Suprapubic skin (tissue), 4 donors: ENCODE measurements around the gene SPATA19. TPM values are rescaled to one million over a fixed set of nuclear protein-coding genes. Genes with fewer than 3 reads are reported as not detected.

Experiments used
- DNase-seq, 2 donors: peaks; one replicate each; pipeline ENCODE4 v3.0.0-alpha.2; 2019; ENCODE audit warnings: low spot score in 2 of 2
- H3K27ac ChIP-seq: fragments of 200-600 bp; sonication (generic); one replicate; pipeline ENCODE4 v1.5.1; 2019
- H3K27me3 ChIP-seq: fragments of 200-600 bp; sonication (generic); one replicate; pipeline ENCODE4 v1.5.1; 2019
- H3K36me3 ChIP-seq: fragments of 200-600 bp; sonication (generic); one replicate; pipeline ENCODE4 v1.5.1; 2019
- H3K4me1 ChIP-seq: fragments of 200-600 bp; sonication (generic); one replicate; pipeline ENCODE4 v1.5.1; 2019
- H3K4me3 ChIP-seq: fragments of 200-600 bp; sonication (generic); one replicate; pipeline ENCODE4 v1.5.1; 2019; ENCODE audit warnings: mild to moderate bottlenecking
- H3K9me3 ChIP-seq: fragments of 200-600 bp; sonication (generic); one replicate; pipeline ENCODE4 v1.5.1; 2019
- EP300 ChIP-seq: sonication (generic); formaldehyde crosslinking; IDR thresholded peaks from one replicate; pipeline ENCODE4 v1.6.1; 2017; ENCODE audit warnings: antibody characterized with exemption
- POLR2A ChIP-seq, 2 donors: fragments of 450-650 bp; IDR thresholded peaks; one replicate each; pipeline ENCODE4 v1.6.1; 2017; ENCODE audit warnings: antibody characterized with exemption in 2 of 2, mild to moderate bottlenecking in 2 of 2, moderate library complexity in 2 of 2
- POLR2AphosphoS5 ChIP-seq, 3 donors: sonication (generic); formaldehyde crosslinking; IDR thresholded peaks; one replicate each; pipeline ENCODE4 v1.6.1; 2017; ENCODE audit warnings: antibody characterized with exemption in 3 of 3
- WGBS: methylation state at CpG from one replicate; pipeline ENCODE4 v1.1.5; 2018; 5-methylcytosine and 5-hydroxymethylcytosine counted together
- total RNA-seq, 4 donors: library from RNA; depleted of rRNA; stranded (reverse); fragments of >200 nt; gene quantifications; one replicate each; pipeline ENCODE4 v1.1.0, GENCODE V29; 2016
- TF ChIP-seq, protein P1 (sequence below), 2 donors: fragments of 200-600 bp in 1 of 2; fragments of 450-650 bp in 1 of 2; sonication (generic) in 1 of 2; IDR thresholded peaks; one replicate each; pipeline ENCODE4 v1.5.1; 2016 to 2019; ENCODE audit warnings: antibody characterized with exemption in 2 of 2, mild to moderate bottlenecking in 1 of 2, moderate library complexity in 1 of 2

Gene SPATA19
- total RNA-seq, 4 donors from 2014 or later = not detected

DNA sequence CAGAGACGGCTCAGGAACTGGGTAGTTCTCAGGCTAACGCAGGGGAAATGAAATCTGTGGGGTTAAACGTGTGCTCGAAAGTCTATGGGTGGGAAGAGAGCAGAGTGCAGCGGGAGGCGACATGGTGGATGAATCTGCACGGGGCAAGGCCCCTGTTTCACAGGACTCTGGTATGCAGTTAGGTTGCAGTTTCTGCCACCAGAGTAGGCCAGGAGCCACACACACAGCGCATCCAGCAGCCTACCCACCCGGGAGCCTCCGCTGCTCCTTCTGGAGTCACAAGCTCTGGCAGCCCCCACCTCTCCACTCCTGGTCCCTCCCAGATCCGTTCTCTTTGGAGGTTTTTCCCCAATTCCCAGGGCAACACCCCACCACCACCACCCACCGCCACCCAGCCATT lies 27.0 kb downstream of the SPATA19 start:
- TF ChIP-seq POLR2AphosphoS5 (IDR thresholded peaks at IDR 0.05) (no peak), POLR2A (IDR thresholded peaks at IDR 0.05) (no peak), EP300 (no peak)
- TF ChIP-seq, protein P1, sequence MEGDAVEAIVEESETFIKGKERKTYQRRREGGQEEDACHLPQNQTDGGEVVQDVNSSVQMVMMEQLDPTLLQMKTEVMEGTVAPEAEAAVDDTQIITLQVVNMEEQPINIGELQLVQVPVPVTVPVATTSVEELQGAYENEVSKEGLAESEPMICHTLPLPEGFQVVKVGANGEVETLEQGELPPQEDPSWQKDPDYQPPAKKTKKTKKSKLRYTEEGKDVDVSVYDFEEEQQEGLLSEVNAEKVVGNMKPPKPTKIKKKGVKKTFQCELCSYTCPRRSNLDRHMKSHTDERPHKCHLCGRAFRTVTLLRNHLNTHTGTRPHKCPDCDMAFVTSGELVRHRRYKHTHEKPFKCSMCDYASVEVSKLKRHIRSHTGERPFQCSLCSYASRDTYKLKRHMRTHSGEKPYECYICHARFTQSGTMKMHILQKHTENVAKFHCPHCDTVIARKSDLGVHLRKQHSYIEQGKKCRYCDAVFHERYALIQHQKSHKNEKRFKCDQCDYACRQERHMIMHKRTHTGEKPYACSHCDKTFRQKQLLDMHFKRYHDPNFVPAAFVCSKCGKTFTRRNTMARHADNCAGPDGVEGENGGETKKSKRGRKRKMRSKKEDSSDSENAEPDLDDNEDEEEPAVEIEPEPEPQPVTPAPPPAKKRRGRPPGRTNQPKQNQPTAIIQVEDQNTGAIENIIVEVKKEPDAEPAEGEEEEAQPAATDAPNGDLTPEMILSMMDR (IDR thresholded peaks at IDR 0.05) = no peak
- no peaks in the 10 kb centered on the region for H3K36me3 ChIP-seq
- no peak for DNase-seq
- H3K4me3 ChIP-seq = no peak overlapping the region
- WGBS = 84% methylated on average over 12 of the region's 12 CpGs
- H3K4me1 ChIP-seq = no peaks in the 10 kb centered on the region
- no peaks in the 10 kb centered on the region for H3K9me3 ChIP-seq
- peaks cover 11% of the 10 kb centered on the region for H3K27me3 ChIP-seq
- H3K27ac ChIP-seq = no peak overlapping the region

DNA sequence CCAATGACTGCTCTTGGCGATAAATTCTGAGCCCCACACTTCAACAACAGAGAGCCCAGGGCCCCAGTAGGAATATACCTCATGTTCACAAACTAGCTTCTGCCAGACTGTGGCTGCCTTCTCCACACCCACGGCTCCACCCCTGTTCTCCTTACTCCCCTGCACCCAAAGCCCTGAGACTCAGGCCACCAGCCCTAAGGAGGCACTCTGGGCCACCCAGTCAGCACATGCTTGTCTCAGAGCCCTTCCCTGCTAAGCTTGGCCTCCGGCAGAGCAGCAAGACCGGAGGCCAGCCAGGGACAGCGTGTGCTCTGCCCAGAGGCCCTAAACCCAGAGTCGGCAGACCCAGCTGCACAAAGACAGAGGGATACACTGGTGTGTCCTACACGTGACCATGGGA lies 27.9 kb downstream of the SPATA19 start:
- Histone ChIP-seq H3K27ac (no peak overlapping the region), H3K4me3 (no peak overlapping the region), H3K9me3 (no peaks in the 10 kb centered on the region), H3K36me3 (no peaks in the 10 kb centered on the region), H3K4me1 (no peaks in the 10 kb centered on the region), H3K27me3 (peaks cover 13% of the 10 kb centered on the region)
- DNase-seq = no peak
- 83% methylated on average over 7 of the region's 7 CpGs for WGBS
- TF ChIP-seq EP300 (no peak), POLR2A (IDR thresholded peaks at IDR 0.05) (no peak), POLR2AphosphoS5 (IDR thresholded peaks at IDR 0.05) (no peak)
- TF ChIP-seq, protein P1 (IDR thresholded peaks at IDR 0.05) = no peak

DNA sequence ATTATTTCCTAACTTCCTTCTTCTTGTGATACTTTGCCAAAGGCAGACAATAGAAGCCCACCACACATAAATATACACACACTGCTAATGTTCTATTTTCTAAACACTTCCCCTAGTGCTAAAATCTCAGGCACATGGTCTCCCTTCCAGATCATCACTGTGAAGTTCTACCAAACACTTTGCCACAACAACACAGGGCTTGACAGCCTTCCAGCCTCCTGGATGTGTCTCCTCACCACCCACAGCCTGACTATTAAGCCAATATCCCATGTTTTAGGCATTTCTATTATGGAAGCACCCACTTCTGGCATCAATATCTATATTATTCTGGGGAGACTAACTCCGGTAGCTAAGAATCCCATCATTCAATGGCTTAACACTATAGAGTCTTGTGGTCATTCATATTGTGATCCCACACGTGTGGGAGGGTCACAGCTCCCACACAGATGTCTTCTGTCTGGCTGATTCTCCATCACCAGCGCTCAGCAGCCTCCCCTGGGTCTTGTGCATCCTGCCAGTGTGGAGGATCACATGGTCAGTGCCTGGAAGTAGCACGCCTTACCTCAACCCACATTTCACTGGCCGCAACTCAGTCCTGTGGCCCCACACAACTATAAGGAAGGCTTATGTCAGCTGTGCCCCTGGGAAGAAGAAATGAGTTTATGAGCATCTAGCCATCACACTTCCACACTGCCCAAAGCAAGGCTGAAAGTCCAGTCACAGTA lies 29.0 kb downstream of the SPATA19 start:
- no peak for DNase-seq
- Histone ChIP-seq H3K36me3 (no peaks in the 10 kb centered on the region), H3K27ac (no peak overlapping the region), H3K9me3 (no peaks in the 10 kb centered on the region), H3K27me3 (peaks cover 11% of the 10 kb centered on the region), H3K4me1 (no peaks in the 10 kb centered on the region), H3K4me3 (no peak overlapping the region)
- WGBS = 55% methylated on average over 5 of the region's 5 CpGs
- TF ChIP-seq POLR2AphosphoS5 (IDR thresholded peaks at IDR 0.05) = no peak
- TF ChIP-seq, protein P1 (IDR thresholded peaks at IDR 0.05) = no peak

DNA sequence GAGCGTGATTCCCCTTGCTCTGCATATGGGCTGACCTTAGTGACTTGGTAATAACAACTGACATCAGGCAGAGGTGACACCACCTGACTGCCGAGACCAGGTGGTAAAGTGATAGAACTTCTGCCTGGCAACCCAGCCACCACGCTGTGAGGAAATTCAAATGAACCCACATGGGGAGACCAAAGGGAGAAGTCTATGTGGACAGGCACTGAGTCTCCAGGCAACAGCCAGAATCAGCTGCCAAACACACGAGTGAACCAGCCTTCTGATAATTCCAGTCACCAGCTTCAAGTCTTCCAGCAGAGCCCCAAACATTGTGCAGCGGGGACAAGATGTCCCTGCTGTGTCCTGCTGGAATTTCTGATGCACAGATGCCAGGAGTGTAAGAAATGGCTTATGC lies 29.7 kb downstream of the SPATA19 start:
- 64% methylated on average over 5 of the region's 5 CpGs for WGBS
- DNase-seq = no peak
- Histone ChIP-seq H3K36me3 (no peaks in the 10 kb centered on the region), H3K27me3 (peaks cover 11% of the 10 kb centered on the region), H3K27ac (no peak overlapping the region), H3K9me3 (no peaks in the 10 kb centered on the region), H3K4me3 (no peak overlapping the region), H3K4me1 (no peaks in the 10 kb centered on the region)
- TF ChIP-seq, protein P1 (IDR thresholded peaks at IDR 0.05) = no peak
- no peak for TF ChIP-seq EP300
- no peak for TF ChIP-seq POLR2A (IDR thresholded peaks at IDR 0.05)
- no peak for TF ChIP-seq POLR2AphosphoS5 (IDR thresholded peaks at IDR 0.05)

DNA sequence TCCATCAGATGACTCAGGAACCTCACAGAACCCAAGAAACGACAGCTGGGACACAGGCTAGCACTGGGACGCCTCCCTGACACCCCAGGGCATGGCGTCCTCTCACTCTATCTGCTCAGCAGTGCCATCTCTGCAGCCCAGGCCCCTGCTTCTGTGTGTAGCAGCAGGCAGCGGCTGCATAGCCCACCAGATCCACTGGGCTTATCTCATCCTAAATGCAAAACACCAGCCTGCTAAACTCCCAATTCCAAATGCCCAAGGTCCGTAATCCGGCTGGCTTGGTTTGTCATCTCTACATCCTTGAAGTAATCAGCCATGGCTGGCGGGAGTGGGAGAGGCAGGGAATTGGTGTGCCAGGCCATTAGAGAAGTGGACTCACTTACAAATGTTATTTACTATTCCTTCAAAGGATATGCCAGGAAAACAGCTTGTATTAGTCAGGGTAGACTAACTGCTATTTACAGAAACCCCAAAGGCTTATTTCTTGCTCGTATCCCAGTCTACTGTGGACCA lies 30.7 kb downstream of the SPATA19 start:
- DNase-seq = no peak
- 55% methylated on average over 8 of the region's 8 CpGs for WGBS

More for the DNA sequence above, 30.7 kb downstream of the SPATA19 start:
- H3K4me3 ChIP-seq = no peak overlapping the region
- H3K4me1 ChIP-seq = peaks cover 7% of the 10 kb centered on the region
- H3K27me3 ChIP-seq = peaks cover 15% of the 10 kb centered on the region
- no peak overlapping the region for H3K27ac ChIP-seq
- H3K36me3 ChIP-seq = no peaks in the 10 kb centered on the region
- H3K9me3 ChIP-seq = no peaks in the 10 kb centered on the region
- TF ChIP-seq POLR2AphosphoS5 (IDR thresholded peaks at IDR 0.05) (no peak), POLR2A (IDR thresholded peaks at IDR 0.05) (no peak), EP300 (no peak)
- TF ChIP-seq, protein P1 (IDR thresholded peaks at IDR 0.05) = no peak
